Measurements from ENCODE around the gene MEGF6. TPM values are rescaled to one million over a fixed set of nuclear protein-coding genes. Genes with fewer than 3 reads are reported as not detected.

Gene MEGF6
- total and polyA plus RNA-seq, 2 of the 8 experiments (the other 6 are each of a cell fraction or from before 2014, with no cell fraction given): 4.1 to 14.8 TPM

- TF ChIP-seq, protein P1, sequence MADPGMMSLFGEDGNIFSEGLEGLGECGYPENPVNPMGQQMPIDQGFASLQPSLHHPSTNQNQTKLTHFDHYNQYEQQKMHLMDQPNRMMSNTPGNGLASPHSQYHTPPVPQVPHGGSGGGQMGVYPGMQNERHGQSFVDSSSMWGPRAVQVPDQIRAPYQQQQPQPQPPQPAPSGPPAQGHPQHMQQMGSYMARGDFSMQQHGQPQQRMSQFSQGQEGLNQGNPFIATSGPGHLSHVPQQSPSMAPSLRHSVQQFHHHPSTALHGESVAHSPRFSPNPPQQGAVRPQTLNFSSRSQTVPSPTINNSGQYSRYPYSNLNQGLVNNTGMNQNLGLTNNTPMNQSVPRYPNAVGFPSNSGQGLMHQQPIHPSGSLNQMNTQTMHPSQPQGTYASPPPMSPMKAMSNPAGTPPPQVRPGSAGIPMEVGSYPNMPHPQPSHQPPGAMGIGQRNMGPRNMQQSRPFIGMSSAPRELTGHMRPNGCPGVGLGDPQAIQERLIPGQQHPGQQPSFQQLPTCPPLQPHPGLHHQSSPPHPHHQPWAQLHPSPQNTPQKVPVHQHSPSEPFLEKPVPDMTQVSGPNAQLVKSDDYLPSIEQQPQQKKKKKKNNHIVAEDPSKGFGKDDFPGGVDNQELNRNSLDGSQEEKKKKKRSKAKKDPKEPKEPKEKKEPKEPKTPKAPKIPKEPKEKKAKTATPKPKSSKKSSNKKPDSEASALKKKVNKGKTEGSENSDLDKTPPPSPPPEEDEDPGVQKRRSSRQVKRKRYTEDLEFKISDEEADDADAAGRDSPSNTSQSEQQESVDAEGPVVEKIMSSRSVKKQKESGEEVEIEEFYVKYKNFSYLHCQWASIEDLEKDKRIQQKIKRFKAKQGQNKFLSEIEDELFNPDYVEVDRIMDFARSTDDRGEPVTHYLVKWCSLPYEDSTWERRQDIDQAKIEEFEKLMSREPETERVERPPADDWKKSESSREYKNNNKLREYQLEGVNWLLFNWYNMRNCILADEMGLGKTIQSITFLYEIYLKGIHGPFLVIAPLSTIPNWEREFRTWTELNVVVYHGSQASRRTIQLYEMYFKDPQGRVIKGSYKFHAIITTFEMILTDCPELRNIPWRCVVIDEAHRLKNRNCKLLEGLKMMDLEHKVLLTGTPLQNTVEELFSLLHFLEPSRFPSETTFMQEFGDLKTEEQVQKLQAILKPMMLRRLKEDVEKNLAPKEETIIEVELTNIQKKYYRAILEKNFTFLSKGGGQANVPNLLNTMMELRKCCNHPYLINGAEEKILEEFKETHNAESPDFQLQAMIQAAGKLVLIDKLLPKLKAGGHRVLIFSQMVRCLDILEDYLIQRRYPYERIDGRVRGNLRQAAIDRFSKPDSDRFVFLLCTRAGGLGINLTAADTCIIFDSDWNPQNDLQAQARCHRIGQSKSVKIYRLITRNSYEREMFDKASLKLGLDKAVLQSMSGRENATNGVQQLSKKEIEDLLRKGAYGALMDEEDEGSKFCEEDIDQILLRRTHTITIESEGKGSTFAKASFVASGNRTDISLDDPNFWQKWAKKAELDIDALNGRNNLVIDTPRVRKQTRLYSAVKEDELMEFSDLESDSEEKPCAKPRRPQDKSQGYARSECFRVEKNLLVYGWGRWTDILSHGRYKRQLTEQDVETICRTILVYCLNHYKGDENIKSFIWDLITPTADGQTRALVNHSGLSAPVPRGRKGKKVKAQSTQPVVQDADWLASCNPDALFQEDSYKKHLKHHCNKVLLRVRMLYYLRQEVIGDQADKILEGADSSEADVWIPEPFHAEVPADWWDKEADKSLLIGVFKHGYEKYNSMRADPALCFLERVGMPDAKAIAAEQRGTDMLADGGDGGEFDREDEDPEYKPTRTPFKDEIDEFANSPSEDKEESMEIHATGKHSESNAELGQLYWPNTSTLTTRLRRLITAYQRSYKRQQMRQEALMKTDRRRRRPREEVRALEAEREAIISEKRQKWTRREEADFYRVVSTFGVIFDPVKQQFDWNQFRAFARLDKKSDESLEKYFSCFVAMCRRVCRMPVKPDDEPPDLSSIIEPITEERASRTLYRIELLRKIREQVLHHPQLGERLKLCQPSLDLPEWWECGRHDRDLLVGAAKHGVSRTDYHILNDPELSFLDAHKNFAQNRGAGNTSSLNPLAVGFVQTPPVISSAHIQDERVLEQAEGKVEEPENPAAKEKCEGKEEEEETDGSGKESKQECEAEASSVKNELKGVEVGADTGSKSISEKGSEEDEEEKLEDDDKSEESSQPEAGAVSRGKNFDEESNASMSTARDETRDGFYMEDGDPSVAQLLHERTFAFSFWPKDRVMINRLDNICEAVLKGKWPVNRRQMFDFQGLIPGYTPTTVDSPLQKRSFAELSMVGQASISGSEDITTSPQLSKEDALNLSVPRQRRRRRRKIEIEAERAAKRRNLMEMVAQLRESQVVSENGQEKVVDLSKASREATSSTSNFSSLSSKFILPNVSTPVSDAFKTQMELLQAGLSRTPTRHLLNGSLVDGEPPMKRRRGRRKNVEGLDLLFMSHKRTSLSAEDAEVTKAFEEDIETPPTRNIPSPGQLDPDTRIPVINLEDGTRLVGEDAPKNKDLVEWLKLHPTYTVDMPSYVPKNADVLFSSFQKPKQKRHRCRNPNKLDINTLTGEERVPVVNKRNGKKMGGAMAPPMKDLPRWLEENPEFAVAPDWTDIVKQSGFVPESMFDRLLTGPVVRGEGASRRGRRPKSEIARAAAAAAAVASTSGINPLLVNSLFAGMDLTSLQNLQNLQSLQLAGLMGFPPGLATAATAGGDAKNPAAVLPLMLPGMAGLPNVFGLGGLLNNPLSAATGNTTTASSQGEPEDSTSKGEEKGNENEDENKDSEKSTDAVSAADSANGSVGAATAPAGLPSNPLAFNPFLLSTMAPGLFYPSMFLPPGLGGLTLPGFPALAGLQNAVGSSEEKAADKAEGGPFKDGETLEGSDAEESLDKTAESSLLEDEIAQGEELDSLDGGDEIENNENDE (IDR thresholded peaks at IDR 0.05; ENCODE audit: insufficient replicate concordance, low read length): no peak
- no peak for TF ChIP-seq TAF1 (IDR thresholded peaks at IDR 0.05; ENCODE audit: low read depth, low read length)
- TF ChIP-seq SIN3A (conservative IDR thresholded peaks at IDR 0.05 in 1 of 2, IDR thresholded peaks at IDR 0.05 in 1 of 2; ENCODE audit: low read depth in 1 of 2, low read length in 2 of 2): no peak
- no peak for TF ChIP-seq KDM1A (IDR thresholded peaks at IDR 0.05; ENCODE audit: borderline replicate concordance, low read length)
- no peak for TF ChIP-seq CBX8 (IDR thresholded peaks at IDR 0.05; ENCODE audit: borderline replicate concordance, low read depth, low read length)
- TF ChIP-seq TAF7 (optimal IDR thresholded peaks at IDR 0.05; ENCODE audit: borderline replicate concordance, low read depth, low read length): no peak
- no peak for TF ChIP-seq ATF2 (IDR thresholded peaks at IDR 0.05; ENCODE audit: low read length)
Measured at GRCh38 chr1:3596663-3597598, 14.4 kb downstream of the MEGF6 start (continued).

Measured in H1 (cell line).